GM12874 (cell line): ENCODE results near the gene NUDT19.

Experiments
- CTCF ChIP-seq: IDR thresholded peaks from 2 replicates; pipeline ENCODE4 v1.5.1; 2011; ENCODE audit warnings: low read depth, mild to moderate bottlenecking, control low read depth, low read length, moderate library complexity; ENCODE audit not compliant: insufficient read depth

Gene NUDT19

GRCh38 chr19:32717496-32717895 lies 25.9 kb downstream of the NUDT19 start:
- no peak for TF ChIP-seq CTCF

- no peak for TF ChIP-seq CTCF
Measured at GRCh38 chr19:32718286-32718685, 26.7 kb downstream of the NUDT19 start.

- no peak for TF ChIP-seq CTCF
Measured at GRCh38 chr19:32719611-32720059, 28.0 kb downstream of the NUDT19 start, which contains the start of gene TDRD12. Gene TDRD12 (plus strand): TSS chr19:32719767. CDS start chr19:32720073, 306 bp downstream.

GRCh38 chr19:32720216-32720935 lies 28.8 kb downstream of the NUDT19 start:
- no peak for TF ChIP-seq CTCF

- TF ChIP-seq CTCF: no peak
Measured at GRCh38 chr19:32720936-32721250, 29.3 kb downstream of the NUDT19 start.

- no peak for TF ChIP-seq CTCF
Measured at GRCh38 chr19:32735936-32736335, 44.3 kb downstream of the NUDT19 start.

- no peak for TF ChIP-seq CTCF
Measured at GRCh38 chr19:32743021-32743420, 51.4 kb downstream of the NUDT19 start.
